Measurements from ENCODE around the gene SLC35F3. TPM values are rescaled to one million over a fixed set of nuclear protein-coding genes. Genes with fewer than 3 reads are reported as not detected.

SLC35F3 gene
- total RNA-seq, 3 donors from 2014 or later, result 0.17 to 0.89 (median 0.20) TPM

DNA sequence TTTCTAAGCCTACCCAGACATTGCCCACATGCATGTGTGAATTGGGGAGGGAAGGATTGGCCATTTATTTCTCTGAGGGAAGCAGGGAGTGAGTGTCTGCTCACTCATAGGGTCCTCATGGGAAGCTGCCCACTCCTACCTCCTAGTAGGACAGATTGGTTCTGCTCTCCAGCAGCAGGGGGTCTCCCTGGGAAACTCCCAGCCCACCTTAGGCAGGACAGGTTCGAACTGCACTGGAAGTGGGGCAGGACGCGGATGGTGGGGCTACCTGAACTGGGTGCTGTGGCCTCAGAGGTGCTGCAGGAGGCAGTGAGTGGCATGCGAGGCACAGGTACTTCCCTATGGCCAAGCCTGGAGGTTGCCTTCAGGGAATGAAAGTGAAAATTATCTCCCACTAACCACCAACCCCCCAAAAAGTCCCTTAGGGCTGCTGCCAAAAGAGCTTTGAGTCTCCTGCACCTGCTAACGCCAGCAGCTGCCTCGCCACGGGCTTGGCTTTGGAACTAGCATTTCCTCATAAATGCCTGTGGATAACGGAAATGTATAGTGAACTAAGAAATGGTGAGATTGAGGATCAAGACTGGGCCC is 311.7 kb downstream of the SLC35F3 start:
- DNase-seq (no peak), ATAC-seq (no peak)
- TF ChIP-seq, protein P1, sequence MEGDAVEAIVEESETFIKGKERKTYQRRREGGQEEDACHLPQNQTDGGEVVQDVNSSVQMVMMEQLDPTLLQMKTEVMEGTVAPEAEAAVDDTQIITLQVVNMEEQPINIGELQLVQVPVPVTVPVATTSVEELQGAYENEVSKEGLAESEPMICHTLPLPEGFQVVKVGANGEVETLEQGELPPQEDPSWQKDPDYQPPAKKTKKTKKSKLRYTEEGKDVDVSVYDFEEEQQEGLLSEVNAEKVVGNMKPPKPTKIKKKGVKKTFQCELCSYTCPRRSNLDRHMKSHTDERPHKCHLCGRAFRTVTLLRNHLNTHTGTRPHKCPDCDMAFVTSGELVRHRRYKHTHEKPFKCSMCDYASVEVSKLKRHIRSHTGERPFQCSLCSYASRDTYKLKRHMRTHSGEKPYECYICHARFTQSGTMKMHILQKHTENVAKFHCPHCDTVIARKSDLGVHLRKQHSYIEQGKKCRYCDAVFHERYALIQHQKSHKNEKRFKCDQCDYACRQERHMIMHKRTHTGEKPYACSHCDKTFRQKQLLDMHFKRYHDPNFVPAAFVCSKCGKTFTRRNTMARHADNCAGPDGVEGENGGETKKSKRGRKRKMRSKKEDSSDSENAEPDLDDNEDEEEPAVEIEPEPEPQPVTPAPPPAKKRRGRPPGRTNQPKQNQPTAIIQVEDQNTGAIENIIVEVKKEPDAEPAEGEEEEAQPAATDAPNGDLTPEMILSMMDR (IDR thresholded peaks at IDR 0.05), result no peak
- no peak overlapping the region for H3K4me3 ChIP-seq
- intact Hi-C loops (cut with DNase I, micrococcal nuclease), result no loop called here
- H3K36me3 ChIP-seq (ENCODE audit: low read depth), result no peaks in the 10 kb centered on the region
- H3K4me1 ChIP-seq (ENCODE audit: low read depth), result peaks cover 4% of the 10 kb centered on the region
- no peaks in the 10 kb centered on the region for H3K9me3 ChIP-seq

DNA sequence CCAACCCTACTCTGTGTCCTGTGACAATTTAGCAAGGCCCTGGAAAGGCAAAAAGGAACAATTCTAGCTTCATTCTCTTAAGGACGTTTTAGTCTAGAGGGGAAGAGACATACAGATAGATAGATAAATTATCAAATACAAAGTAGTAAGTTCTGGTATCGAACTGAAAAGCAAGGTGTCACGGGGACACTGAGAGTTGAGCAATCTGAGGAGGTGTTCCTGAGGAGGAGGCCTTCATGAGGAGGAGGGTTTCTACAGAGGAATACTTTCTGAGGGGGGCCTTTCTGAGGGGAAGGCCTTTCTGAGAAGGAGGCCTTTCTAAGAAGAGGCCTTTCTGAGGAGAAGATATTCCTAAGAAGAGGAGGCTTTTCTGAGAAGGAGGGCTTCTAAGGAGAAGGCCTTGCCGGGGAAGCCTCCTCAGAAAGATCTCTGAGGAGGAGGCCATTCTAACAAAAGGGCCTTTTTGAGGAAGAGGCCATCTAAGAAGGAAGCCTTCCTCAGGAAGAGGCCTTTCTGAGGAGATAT is 312.9 kb downstream of the SLC35F3 start:
- no peak for ATAC-seq
- DNase-seq, result no peak
- Histone ChIP-seq H3K4me3 (no peak overlapping the region), H3K36me3 (ENCODE audit: low read depth) (no peaks in the 10 kb centered on the region), H3K9me3 (no peaks in the 10 kb centered on the region), H3K4me1 (ENCODE audit: low read depth) (peaks cover 4% of the 10 kb centered on the region)
- intact Hi-C loops (cut with DNase I, micrococcal nuclease), result no loop called here
- TF ChIP-seq, protein P1 (IDR thresholded peaks at IDR 0.05), result no peak

DNA sequence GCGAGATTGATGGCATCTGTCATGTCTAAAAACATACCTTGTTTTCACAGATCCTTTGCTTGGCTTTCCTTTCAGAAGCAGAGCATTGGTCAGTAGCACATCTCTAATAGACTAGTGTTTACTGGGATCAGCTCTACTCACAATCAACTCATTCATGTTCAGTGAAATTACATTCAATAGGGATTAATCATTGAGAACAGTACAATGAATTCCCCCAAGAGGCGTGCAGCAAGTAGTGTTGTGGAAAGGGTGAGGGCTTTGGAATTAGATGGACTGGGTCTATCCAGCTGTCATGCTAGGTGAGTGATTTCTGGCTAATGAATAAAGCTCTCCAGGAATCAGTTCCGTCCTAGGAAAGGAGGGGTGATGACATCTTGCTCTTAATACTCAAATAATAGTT is 313.6 kb downstream of the SLC35F3 start:
- H3K4me3 ChIP-seq, result no peak overlapping the region
- H3K36me3 ChIP-seq (ENCODE audit: low read depth), result no peaks in the 10 kb centered on the region
- H3K9me3 ChIP-seq, result no peaks in the 10 kb centered on the region
- intact Hi-C loops (cut with DNase I, micrococcal nuclease), result no loop called here
- TF ChIP-seq, protein P1 (IDR thresholded peaks at IDR 0.05), result no peak
- ATAC-seq, result no peak
- peaks cover 4% of the 10 kb centered on the region for H3K4me1 ChIP-seq (ENCODE audit: low read depth)
- no peak for DNase-seq

DNA sequence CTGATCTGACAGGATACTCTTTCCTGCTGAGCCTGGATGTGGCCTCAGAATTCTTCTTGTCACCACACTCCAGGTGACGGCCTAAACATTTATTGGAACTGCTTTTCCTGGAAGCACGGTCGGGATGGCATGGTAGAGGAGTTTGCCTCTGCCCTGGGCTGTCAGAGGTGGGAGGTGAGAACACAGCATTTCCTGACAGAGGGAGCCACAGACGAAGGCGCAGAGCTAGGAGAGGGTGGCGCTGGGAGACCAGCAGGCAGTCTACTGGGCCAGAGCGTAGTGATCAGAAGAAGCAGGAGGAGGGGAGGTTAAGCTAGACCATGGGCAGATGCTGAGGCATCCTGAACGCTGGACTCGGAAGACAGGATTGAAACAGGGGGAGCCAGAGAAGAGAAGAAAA is 315.2 kb downstream of the SLC35F3 start:
- intact Hi-C loops (cut with DNase I, micrococcal nuclease), result no loop called here

DNA sequence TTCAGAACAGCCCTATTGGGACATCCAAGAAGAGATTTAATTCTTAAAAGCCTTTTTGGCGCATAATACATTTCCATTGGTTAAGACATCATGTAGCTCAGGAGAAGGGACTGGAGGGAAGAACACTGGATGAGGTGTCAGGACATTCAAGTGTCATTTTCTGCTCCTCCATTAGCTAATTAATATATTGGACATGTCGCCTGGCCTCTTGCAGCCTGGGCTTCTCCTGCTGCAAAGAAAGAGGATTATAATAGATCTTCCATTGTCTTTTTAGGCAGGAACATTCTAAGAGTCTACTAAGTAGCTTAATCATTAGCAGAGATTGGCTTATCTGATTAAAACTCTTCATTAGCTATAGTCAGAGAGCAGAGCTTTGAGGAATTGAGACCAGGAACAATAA is 317.1 kb downstream of the SLC35F3 start:
- Histone ChIP-seq H3K36me3 (ENCODE audit: low read depth) (no peaks in the 10 kb centered on the region), H3K9me3 (no peaks in the 10 kb centered on the region), H3K4me3 (no peak overlapping the region), H3K4me1 (ENCODE audit: low read depth) (no peaks in the 10 kb centered on the region)
- TF ChIP-seq, protein P1 (IDR thresholded peaks at IDR 0.05), result no peak
- DNase-seq, result no peak
- intact Hi-C loops (cut with DNase I, micrococcal nuclease), result no loop called here
- no peak for ATAC-seq

More for the DNA sequence above, 315.2 kb downstream of the SLC35F3 start:
- ATAC-seq (no peak), DNase-seq (no peak)
- peaks cover under 1% of the 10 kb centered on the region for H3K4me1 ChIP-seq (ENCODE audit: low read depth)
- TF ChIP-seq, protein P1 (IDR thresholded peaks at IDR 0.05), result no peak
- H3K36me3 ChIP-seq (ENCODE audit: low read depth), result no peaks in the 10 kb centered on the region
- H3K4me3 ChIP-seq, result no peak overlapping the region
- H3K9me3 ChIP-seq, result no peaks in the 10 kb centered on the region
